ENCODE measurements around the gene AXL.
"Not testable (repeated sequence)": the region's sequence is repeated elsewhere in the genome, so short reads cannot be mapped to it uniquely, and the experiment has no call there.

AXL gene

GRCh38 chr19:41218615-41219507 is at the start of gene AXL:
AXL (plus strand) TSS chr19:41219223; CDS start chr19:41219393, 170 bp downstream.
- DNase-seq, result peak; percentile 83

DNA sequence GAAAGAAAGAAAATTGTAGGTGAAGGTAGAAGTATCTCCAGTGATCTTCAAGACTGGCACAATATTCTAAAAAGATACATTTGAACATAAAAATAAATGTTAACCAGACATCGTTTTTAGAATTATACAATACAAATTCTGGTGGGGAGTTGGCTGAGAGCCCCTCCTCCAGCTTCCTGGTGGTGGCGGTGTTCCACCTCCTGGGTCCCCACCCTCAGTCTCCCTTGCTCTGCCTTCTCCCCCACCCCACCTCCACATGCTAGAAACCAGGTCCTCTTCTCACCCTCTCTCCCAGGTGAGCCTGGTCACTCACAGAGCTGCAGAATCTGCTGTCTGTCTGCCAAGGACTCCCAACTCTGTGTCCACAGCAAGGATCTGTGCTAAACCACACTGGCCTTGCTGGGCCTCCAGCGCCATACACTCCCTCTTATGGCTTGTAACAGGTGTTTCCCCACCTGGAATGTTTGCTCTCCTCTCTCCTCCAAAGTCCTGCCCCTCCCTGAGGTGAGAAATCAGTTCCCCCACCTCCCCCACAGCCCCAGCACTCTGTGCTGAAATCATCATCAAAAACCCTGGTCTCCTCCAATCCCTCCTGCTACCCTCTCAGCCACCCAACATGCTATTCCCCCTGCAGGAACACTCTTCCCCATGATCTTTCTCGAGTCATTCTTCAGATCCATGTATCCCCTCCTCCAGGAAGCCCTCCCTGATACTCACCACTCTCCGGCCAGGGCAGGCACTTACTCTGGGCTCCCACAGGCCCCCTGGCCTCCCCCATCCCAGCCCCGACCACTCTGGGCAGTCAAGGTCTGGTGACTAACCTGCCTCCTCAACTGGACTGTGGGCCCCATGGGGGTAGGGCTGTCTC is 46.5 kb upstream of the AXL start:
- DNase-seq, result no peak

GRCh38 chr19:41174297-41174928 is 44.6 kb upstream of the AXL start:
- no peak for DNase-seq

GRCh38 chr19:41175801-41176777 is 42.9 kb upstream of the AXL start:
- DNase-seq, result peak; percentile 81

DNA sequence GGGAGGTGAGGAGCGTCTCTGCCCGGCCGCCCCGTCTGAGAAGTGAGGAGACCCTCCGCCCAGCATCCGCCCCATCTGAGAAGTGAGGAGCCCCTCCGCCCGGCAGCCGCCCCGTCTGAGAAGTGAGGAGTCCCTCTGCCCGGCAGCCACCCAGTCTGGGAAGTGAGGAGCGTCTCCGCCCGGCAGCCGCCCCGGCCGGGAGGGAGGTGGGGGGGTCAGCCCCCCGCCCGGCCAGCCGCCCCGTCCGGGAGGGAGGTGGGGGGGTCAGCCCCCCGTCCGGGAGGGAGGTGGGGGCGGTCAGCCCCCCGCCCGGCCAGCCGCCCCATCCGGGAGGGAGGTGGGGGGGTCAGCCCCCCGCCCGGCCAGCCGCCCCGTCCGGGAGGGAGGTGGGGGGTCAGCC is 38.9 kb upstream of the AXL start:
- DNase-seq, result not testable (repeated sequence)

DNA sequence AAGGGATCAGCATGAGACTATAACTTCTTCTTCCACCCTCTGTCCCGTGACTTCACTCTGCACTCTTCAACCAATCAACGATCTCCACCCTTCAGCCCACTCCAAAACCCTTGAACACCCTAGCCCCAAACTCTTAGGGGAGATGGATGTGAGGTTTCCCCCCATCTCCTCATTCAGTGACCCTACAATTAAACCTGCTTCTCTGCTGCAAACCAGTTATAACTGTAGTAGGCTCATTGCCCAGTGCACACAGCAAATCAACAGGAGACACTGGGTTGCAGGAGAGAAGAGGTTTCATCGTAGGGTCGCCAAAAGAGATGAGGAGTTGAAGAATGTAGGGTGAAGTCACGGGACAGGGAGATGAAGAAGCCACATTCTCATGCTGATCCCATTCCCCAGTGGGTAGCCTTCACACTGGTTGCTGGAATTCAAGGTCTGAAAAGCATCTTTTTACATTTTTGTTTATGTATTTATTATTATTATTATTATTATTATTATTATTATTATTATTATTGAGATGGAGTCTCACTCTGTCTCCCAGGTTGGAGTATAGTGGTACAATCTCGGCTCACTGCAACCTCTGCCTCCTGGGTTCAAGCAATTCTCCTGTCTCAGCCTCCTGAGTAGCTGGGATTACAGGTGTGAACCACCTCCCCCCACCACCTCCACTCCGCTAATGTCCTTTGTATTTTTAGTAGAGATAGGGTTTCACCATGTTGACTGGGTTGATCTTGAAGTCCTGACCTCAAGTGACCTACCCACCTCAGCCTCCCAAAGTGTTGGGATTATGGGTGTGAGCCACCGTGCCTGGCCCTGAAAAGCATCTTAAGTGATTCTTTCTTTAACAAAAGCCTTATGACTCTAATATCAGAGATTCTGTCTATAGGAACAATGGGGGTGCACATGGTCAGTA is 31.8 kb upstream of the AXL start:
- DNase-seq, result no peak

DNA sequence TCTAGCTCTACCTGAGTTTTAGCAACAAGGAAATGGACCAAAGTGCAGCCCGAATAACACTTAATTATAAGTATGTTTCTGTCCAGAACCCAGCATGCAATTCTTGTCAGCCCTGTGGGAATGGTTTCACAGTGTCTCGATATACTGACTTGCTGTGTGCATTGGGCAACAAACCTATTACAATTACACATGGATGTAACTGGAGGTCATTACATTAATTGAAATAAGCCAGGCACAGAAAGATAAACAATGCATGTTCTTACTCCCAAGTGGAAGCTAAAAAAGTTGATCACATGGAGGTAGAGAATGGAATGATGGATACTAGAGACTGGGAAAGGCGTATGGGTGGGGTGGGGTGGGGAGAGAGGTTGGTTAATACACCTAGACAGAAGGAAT is 31.1 kb upstream of the AXL start:
- DNase-seq, result no peak

GRCh38 chr19:41189425-41190065 is 29.5 kb upstream of the AXL start:
- no peak for DNase-seq

DNA sequence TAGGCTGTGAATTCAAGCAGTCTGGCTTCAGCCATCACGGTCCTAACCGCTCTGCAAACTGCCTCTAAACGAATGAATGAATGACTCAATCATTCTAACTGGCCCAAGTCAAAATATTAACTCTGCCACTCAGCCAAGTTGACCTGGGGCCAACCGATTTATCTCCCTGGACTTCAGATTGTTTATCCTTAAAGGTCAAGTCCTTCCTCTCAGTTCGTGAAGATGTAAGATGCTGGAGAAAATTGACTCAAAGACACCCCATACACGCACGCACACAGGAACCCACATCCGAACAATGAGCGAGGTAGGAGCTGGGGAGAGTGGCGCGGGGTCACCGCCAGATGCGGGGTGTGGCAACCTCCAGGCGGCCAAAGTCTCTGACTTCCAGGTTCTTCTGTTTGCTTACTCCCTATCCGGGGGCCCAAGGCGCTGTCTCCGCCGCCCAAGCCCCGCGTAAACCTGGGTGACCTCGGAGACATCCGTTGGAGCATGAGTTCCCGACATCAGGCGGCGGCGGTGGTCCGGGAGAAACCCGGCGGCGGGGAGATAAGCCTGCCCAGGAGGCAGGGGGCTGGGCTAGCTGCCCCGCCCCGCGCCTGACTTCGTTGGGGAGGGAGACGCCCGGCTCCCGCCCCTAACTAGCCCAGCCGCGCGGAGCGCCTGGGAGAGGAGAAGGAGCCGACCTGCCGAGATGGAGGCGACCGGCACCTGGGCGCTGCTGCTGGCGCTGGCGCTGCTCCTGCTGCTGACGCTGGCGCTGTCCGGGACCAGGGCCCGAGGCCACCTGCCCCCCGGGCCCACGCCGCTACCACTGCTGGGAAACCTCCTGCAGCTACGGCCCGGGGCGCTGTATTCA is 26.2 kb upstream of the AXL start, which contains the start of gene CYP2S1:
TSS of gene CYP2S1 (plus strand) at position 646 of the 856 bp plus-strand sequence. CDS start at position 692, 46 bp downstream.
- no peak for DNase-seq

DNA sequence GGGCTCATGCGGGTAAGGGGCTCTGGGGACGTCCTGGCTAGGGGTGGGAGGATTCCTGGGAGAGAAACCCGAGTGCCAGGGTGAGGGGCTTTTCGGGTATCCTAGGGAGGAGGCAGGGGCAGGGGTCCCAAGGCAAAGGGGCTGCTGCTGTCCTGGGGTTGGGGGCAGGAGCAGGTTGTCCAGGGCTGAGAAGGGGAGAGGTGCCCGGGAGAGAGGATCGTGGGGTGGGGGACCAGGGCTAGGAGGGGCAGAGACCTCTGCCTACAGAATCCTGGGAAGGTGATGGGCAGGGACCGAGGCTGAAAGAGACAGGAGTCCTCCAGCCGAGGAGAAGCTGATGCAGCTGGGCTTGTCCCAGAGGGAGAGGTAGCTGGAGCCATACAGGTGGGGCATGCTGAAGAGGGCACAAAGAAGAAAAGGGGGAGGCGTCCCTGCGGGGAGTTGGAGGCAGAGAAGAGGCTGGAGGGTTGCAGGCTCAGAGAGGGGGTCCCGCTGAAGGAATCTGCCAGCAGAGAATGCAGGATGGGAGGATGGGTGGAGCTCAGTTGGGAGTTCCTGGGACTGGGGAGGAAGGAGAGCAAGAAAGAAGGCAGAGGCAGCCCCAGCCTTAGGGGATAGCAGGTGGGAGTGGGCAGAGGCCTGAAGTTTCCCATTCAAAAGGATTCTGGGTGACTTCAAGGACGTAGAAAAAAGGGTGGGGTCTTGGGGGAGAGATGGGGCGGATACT is 25.4 kb upstream of the AXL start:
- DNase-seq, result no peak

- DNase-seq, result no peak
Measured at GRCh38 chr19:41194157-41194552, 24.9 kb upstream of the AXL start.

DNA sequence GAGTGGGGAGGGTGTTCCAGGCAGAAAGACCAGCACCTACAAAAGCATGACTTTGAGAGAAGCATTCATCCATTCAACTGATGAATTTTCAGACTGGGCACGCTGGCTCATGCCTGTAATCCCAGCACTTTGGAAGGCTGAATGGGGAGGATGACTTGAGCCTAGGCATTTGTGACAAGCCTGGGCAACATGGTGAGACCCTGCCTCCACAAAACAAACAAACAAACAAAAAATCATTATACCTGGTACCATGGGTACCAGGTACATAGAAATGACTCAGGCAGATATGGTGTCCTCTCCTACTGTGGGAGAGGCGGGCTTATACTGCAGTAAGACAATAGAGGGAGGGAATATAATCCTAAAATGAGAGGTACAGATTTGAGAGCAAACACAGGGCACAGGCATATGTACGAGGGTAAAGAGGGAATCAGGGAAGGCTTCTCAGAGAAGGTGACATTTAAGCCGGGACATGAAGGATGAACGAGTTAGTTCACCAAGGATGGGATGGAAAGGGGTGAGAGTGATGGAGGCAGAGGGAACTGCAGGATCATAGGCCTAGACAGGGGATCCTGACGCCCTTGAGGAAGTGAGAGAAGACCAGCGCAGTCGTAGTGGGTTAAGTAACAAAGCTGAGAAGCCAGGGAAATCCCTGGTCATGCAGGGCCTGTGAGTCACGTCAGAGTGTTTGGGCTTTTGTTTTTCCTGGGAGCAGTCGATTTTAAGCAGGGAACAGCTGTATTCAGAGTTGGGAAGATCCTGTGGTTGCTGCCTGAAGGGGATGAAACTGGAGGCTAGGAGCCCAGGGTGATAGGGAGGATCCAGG is 23.1 kb upstream of the AXL start:
- no peak for DNase-seq

GRCh38 chr19:41198559-41198958 is 20.5 kb upstream of the AXL start:
- DNase-seq, result no peak

GRCh38 chr19:41203371-41203770 is 15.7 kb upstream of the AXL start:
- no peak for DNase-seq

DNA sequence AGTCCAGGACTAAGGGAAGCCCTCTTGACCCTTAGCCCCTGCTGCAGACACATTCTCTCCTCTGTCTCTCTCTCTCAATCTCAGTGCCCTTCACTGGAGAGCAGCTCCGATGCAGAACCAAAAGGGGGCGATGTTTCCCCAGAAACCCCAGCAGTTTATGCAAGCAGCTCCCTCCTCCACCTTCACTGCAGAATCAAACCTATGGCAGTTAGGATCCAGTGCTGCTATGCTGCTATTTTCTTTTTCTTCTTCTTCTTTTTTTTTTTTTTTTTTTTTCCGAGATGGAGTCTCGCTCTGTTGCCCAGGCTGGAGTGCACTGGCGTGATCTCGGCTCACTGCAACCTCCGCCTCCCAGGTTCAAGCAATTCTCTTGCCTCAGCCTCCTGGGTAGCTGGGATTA is 14.7 kb upstream of the AXL start:
- peak; percentile 82 for DNase-seq

GRCh38 chr19:41205995-41206394 is 13.0 kb upstream of the AXL start:
- no peak for DNase-seq

- DNase-seq, result no peak
Measured at GRCh38 chr19:41206456-41206855, 12.6 kb upstream of the AXL start.

Data from fibroblast of skin of right biceps (primary cell).